Psoas muscle (tissue), 8 donors: ENCODE measurements around the gene UBAP1L. TPM values are rescaled to one million over a fixed set of nuclear protein-coding genes. Genes with fewer than 3 reads are reported as not detected.

Experiments
- ATAC-seq, 4 donors: fragments of 200-7000 bp; cut with Tn5 transposase; one replicate each; pipeline ENCODE4 v1.9.1; 2020; ENCODE audit warnings: moderate library complexity in 3 of 4, mild to moderate bottlenecking in 2 of 4
- DNase-seq, 2 donors: peaks; one replicate each; pipeline ENCODE4 v3.0.0-alpha.2; 2020
- H3K27ac ChIP-seq: fragments of 200-600 bp; one replicate; pipeline ENCODE4 v1.8.0; 2022
- H3K27me3 ChIP-seq, 3 donors: fragments of 200-600 bp in 1 of 3; one replicate each; pipeline versions ENCODE4 v1.6.1 to v1.8.0; 2013 to 2022; ENCODE audit warnings: low read length in 2 of 3, mild to moderate bottlenecking in 2 of 3, moderate library complexity in 1 of 3; ENCODE audit not compliant: insufficient read depth in 3 of 3
- H3K36me3 ChIP-seq, 2 donors: fragments of 200-600 bp in 1 of 2; one replicate each; pipeline versions ENCODE4 v1.6.1 to v1.8.0; 2013 to 2022; ENCODE audit warnings: low read depth in 1 of 2, mild to moderate bottlenecking in 1 of 2, moderate library complexity in 1 of 2; ENCODE audit not compliant: insufficient read depth in 1 of 2
- H3K4me1 ChIP-seq: fragments of 200-600 bp; one replicate; pipeline ENCODE4 v1.8.0; 2022
- H3K4me3 ChIP-seq: fragments of 200-600 bp; one replicate; pipeline ENCODE4 v1.8.0; 2022; ENCODE audit warnings: mild to moderate bottlenecking
- H3K9me3 ChIP-seq: fragments of 200-600 bp; one replicate; pipeline ENCODE4 v1.8.0; 2022
- WGBS, 3 donors: extraction: QIAGEN DNeasy Blood & Tissue Kit; methylation state at CpG; one replicate each; pipeline versions ENCODE4 v1.1.6 to v1.1.7; 2013; 5-methylcytosine and 5-hydroxymethylcytosine counted together
- intact Hi-C, 2 donors: fragments of 100-400 bp; cut with DNase I; formaldehyde crosslinking; loops; one replicate each; pipeline versions ENCODE4 v1.11.0 to v1.14.2; 2022
- polyA plus RNA-seq, 3 donors: library from polyadenylated mRNA; stranded (reverse); fragments of 200-250 nt; gene quantifications; one replicate each; pipeline ENCODE4 v1.2.3, GENCODE V29; 2013
- total RNA-seq, 4 donors: library from RNA; stranded (reverse); fragmentation: NEBNext Ultra II Directional in 2 of 4; extraction: Animal tissue kit (Norgen Biotek cat#: 25700) in 2 of 4; gene quantifications; one replicate each; pipeline versions ENCODE4 v1.2.1 to v1.2.4, GENCODE V29; 2021 to 2023
- TF ChIP-seq, protein P1 (sequence below): fragments of 200-600 bp; IDR thresholded peaks from one replicate; pipeline ENCODE4 v1.8.0; 2022; ENCODE audit warnings: antibody characterized with exemption
- donor health status: healthy with polysubstance abuse.
- donor health status: DM: no; HTN: no; CAD: no; lungs with moderate emphysema.
- donor health status: Bipolar disorder and iron deficiency.
- donor health status: healthy.
- donor health status: DM: yes; HTN: yes; CAD: no.
- donor health status: DM: no; HTN: no; CAD: no.
- donor health status: DM: no; HTN: no; CAD: no.
- donor health status: DM: yes; HTN: yes; CAD: no.

UBAP1L gene
- total and polyA plus RNA-seq, 7 donors: 0.79 to 2.8 (median 1.1) TPM

DNA sequence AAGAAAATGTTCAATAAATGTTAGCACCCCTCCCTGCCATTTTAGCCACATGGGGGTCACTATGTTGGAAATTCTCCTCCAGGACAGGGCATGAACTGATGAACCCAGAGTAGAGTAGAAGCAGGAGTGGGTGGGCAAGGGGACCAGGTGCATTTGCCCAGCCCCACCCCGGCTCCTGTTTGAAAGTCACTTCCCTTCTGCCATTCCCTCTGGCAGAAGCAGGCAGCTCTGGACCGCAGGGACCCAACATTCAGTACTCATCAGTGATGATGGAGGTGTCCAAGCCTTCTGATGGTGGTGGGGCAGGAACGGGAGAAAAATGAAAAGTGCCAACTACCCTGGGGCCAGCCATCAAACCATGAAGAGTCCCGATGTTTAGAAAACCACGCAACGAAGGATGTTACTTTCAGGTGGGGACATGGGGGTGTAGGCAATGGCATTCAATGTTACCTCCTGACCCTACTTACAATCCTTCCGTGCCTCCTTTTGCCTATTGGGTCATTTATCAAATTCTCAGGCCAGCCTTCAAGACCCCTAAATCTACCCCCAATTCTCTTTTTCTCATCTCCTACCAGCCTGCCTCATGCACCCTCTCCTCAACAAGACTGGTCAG lies 17.2 kb downstream of the UBAP1L start:
- Histone ChIP-seq H3K36me3 (peaks cover 4 to 57% of the 10 kb centered on the region in 2 donors), H3K27ac (no peak overlapping the region), H3K9me3 (no peaks in the 10 kb centered on the region), H3K27me3 (no peaks in the 10 kb centered on the region), H3K4me1 (peaks cover 9% of the 10 kb centered on the region), H3K4me3 (no peak overlapping the region)
- TF ChIP-seq, protein P1, sequence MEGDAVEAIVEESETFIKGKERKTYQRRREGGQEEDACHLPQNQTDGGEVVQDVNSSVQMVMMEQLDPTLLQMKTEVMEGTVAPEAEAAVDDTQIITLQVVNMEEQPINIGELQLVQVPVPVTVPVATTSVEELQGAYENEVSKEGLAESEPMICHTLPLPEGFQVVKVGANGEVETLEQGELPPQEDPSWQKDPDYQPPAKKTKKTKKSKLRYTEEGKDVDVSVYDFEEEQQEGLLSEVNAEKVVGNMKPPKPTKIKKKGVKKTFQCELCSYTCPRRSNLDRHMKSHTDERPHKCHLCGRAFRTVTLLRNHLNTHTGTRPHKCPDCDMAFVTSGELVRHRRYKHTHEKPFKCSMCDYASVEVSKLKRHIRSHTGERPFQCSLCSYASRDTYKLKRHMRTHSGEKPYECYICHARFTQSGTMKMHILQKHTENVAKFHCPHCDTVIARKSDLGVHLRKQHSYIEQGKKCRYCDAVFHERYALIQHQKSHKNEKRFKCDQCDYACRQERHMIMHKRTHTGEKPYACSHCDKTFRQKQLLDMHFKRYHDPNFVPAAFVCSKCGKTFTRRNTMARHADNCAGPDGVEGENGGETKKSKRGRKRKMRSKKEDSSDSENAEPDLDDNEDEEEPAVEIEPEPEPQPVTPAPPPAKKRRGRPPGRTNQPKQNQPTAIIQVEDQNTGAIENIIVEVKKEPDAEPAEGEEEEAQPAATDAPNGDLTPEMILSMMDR: no peak
- ATAC-seq (no peak), DNase-seq (no peak)
- WGBS, 3 donors: 90 to 92% (median 92%) methylated on average over 7 of the region's 7 CpGs
- intact Hi-C loops: no loop called here

DNA sequence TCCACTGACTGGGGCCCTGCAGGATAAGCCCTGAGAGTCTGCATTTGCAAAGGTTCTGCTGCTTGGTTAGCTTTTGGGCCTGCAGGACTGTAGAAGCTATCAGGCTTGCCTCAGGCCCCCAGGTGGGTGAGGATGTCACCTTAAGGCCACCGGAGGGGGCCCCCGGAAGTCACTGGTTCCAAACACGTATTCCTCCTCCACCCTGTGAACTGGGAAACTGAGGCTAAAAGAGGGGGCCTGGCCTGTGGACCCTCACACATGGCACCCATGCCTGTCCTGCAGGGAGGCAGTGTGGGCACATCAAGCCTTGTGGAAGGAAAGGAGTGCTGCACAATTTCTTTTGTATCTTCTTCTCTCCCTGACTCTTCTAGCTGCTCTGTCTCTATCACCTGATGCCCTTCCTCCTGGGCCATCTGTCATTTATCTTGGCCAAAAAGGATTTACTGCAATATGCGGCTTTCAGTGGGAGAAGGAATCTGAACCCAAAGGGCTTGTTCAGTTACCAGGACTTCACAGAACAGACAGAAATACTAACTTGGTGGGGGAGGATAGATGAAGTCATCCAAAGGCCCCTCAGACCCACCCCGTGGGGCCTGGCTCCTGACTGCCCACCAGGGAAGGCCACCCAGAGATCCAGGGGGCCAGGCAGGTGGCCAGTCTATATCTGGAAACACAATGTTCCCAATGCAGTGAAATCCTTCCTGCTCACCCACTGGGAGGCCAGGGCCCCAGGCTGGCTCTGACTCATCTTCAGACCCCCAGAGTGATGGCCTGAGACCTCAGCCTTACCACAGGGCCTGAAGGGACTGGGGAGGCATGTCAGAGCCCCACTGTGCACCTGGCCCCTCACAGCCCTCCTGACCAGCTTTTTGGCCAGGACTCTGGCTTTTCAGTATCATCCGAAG lies 18.3 kb downstream of the UBAP1L start:
- DNase-seq (no peak), ATAC-seq (no peak)
- Histone ChIP-seq H3K27ac (no peak overlapping the region), H3K4me3 (no peak overlapping the region), H3K9me3 (no peaks in the 10 kb centered on the region), H3K27me3 (no peaks in the 10 kb centered on the region), H3K36me3 (peaks cover 4 to 51% of the 10 kb centered on the region in 2 donors), H3K4me1 (peaks cover 9% of the 10 kb centered on the region)
- TF ChIP-seq, protein P1: no peak
- WGBS, 3 donors: 74 to 91% (median 79%) methylated on average over 6 of the region's 6 CpGs
- intact Hi-C loops: no loop called here

DNA sequence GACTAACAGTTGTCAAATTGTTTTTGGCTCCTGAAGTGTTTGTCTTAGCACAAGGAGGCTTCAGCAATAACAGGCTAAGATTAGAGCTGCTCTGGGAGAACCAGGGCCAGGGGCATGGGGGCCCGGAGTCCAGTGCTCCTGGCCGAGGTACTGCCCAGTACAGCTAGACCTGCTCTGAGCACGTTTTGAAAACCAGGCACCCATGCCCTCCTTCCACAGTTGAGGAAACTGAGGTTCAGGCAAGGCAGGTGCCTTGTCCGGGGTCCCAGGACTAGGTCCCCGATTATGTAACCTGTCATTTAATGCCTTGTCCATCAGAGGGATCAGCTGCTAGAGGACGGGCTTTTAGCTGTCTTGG lies 19.3 kb downstream of the UBAP1L start:
- ATAC-seq: no peak
- Histone ChIP-seq H3K27ac (no peak overlapping the region), H3K4me1 (peaks cover 9% of the 10 kb centered on the region), H3K36me3 (peaks cover 4 to 44% of the 10 kb centered on the region in 2 donors), H3K9me3 (no peaks in the 10 kb centered on the region), H3K27me3 (no peaks in the 10 kb centered on the region), H3K4me3 (no peak overlapping the region)
- 54 to 90% (median 75%) methylated on average over 6 of the region's 6 CpGs for WGBS, 3 donors
- intact Hi-C loops: no loop called here
- TF ChIP-seq, protein P1: no peak
- DNase-seq: no peak

DNA sequence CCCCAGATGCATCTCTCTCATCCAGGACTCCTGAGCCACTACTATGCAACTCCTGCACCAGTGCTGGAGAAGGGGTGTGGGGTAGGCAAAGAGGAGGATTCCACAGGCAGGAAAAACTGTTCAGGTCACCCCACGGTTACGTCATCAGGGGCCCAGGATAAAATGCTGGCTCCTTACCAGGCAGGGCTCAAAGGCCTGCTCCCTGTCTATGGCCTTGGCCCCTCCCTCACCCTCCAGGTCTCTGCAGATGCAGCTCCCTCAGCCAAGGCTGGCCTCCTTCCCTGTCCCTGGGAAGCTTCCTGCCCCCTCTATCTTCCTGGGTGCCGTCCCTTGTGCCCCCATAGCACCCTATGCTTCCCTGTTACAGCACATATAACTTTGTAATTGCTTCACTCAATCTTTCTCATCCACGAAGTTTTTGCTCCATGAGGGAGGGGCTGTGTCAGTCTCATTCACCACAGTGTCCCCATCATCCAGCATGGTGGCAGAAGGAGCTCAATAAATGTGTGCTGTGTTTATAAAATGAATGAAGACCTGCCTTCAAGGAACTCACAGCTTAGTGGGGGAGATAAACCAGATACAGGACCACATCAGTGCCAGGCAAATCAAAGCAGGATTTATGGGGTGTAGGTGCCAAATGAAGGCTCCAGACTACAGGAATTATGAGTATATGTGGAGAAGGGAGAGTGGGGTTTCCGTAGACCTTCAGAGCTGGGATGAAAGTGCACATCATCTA lies 19.8 kb downstream of the UBAP1L start:
- WGBS, 3 donors: 72 to 81% (median 76%) methylated on average over 5 of the region's 5 CpGs
- Histone ChIP-seq H3K27me3 (no peaks in the 10 kb centered on the region), H3K27ac (no peak overlapping the region), H3K4me3 (no peak overlapping the region), H3K4me1 (peaks cover 9% of the 10 kb centered on the region), H3K9me3 (no peaks in the 10 kb centered on the region), H3K36me3 (peaks cover 4 to 39% of the 10 kb centered on the region in 2 donors)
- ATAC-seq: no peak
- intact Hi-C loops: no loop called here
- TF ChIP-seq, protein P1: no peak
- DNase-seq: no peak
